Sigmoid colon (tissue), 7 donors: ENCODE results near the gene CD300LG. TPM values are rescaled to one million over a fixed set of nuclear protein-coding genes. Genes with fewer than 3 reads are reported as not detected.

ENCODE experiments used
- DNase-seq: peaks from one replicate; pipeline ENCODE4 v3.0.0-alpha.2; 2019
- H3K27ac ChIP-seq, 4 donors: fragments of 200-600 bp; sonication (generic); one replicate each; pipeline ENCODE4 v1.5.1; 2016 to 2019; ENCODE audit warnings: mild to moderate bottlenecking in 1 of 4
- H3K27me3 ChIP-seq, 3 donors: fragments of 200-600 bp; sonication (generic); one replicate each; pipeline ENCODE4 v1.5.1; 2019; ENCODE audit warnings: mild to moderate bottlenecking in 1 of 3
- H3K36me3 ChIP-seq, 4 donors: fragments of 200-600 bp; sonication (generic); one replicate each; pipeline ENCODE4 v1.5.1; 2016 to 2019
- H3K4me1 ChIP-seq, 4 donors: fragments of 200-600 bp; sonication (generic); one replicate each; pipeline ENCODE4 v1.5.1; 2017 to 2019
- H3K4me3 ChIP-seq, 4 donors: fragments of 200-600 bp; sonication (generic); one replicate each; pipeline ENCODE4 v1.5.1; 2017 to 2019; ENCODE audit warnings: mild to moderate bottlenecking in 2 of 4, moderate library complexity in 1 of 4
- H3K9me3 ChIP-seq, 4 donors: fragments of 200-600 bp in 3 of 4; sonication (generic) in 3 of 4; one replicate each; pipeline versions ENCODE4 v1.5.1 to v1.6.1; 2013 to 2019
- CTCF ChIP-seq, 4 experiments: fragments of 450-650 bp in 3 of 4; fragments of 200-600 bp in 1 of 4; IDR thresholded peaks; one replicate each; pipeline ENCODE4 v1.5.1; 2016 to 2019; ENCODE audit warnings: antibody characterized with exemption in 4 of 4, mild to moderate bottlenecking in 3 of 4, moderate library complexity in 2 of 4
- EP300 ChIP-seq, 4 donors: sonication (generic); formaldehyde crosslinking; IDR thresholded peaks; one replicate each; pipeline ENCODE4 v1.6.1; 2017; ENCODE audit warnings: antibody characterized with exemption in 4 of 4
- POLR2A ChIP-seq, 2 donors: fragments of 450-650 bp; IDR thresholded peaks; one replicate each; pipeline ENCODE4 v1.6.1; 2016; ENCODE audit warnings: antibody characterized with exemption in 2 of 2, mild to moderate bottlenecking in 2 of 2, moderate library complexity in 2 of 2
- POLR2AphosphoS5 ChIP-seq, 4 donors: sonication (generic); formaldehyde crosslinking; IDR thresholded peaks; one replicate each; pipeline ENCODE4 v1.6.1; 2017; ENCODE audit warnings: antibody characterized with exemption in 4 of 4
- WGBS, 2 donors: extraction: QIAGEN DNeasy Blood & Tissue Kit; methylation state at CpG; one replicate each; pipeline ENCODE4 v1.1.7; 2013; 5-methylcytosine and 5-hydroxymethylcytosine counted together
- intact Hi-C: fragments of 100-400 bp; cut with DNase I; formaldehyde crosslinking; loops from one replicate; pipeline ENCODE4 v1.15.1; 2023
- polyA plus RNA-seq, 3 donors: library from polyadenylated mRNA; stranded (reverse); fragments of 200-250 nt; gene quantifications; one replicate each; pipeline ENCODE4 v1.2.3, GENCODE V29; 2013
- total RNA-seq, 4 donors: library from RNA; depleted of rRNA; stranded (reverse); fragments of >200 nt; gene quantifications; one replicate each; pipeline ENCODE4 v1.1.0, GENCODE V29; 2016
- donor health status: healthy with polysubstance abuse.
- donor health status: Bipolar disorder and iron deficiency.
- donor health status: healthy.

The CD300LG gene
- total and polyA plus RNA-seq, 7 donors: 0.60 to 5.3 (median 1.7) TPM; not detected in 1

DNA sequence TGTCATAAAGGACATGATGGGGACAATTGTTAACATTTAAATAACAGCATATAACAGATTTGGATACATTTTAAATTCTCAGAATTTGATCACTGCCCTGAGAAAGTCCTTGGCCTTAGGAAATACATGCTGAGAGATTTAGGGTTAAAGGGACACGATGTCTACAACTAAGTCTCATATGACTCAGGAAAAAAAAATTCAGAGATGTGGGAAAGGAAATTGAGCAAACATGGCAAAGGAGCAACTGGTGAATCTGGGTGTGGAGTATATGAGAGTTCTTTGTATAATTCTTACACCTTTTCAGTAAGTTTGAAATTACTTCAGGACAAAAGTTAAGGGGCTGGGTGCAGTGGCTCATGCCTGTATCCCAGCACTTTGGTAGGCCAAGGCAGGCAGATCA lies 32.3 kb upstream of the CD300LG start:
- no peaks in the 10 kb centered on the region for H3K27me3 ChIP-seq
- no peaks in the 10 kb centered on the region for H3K9me3 ChIP-seq
- TF ChIP-seq EP300 (IDR thresholded peaks at IDR 0.05) (no peak), CTCF (IDR thresholded peaks at IDR 0.05) (no peak), POLR2AphosphoS5 (IDR thresholded peaks at IDR 0.05) (no peak), POLR2A (IDR thresholded peaks at IDR 0.05) (no peak)
- no peaks in the 10 kb centered on the region for H3K4me1 ChIP-seq
- no peak overlapping the region for H3K27ac ChIP-seq
- 43 to 46% methylated on average over 1 of the region's 1 CpG for WGBS, 2 donors
- DNase-seq: no peak
- H3K36me3 ChIP-seq: peaks cover 0 to 37% (median 5%) of the 10 kb centered on the region in 4 donors
- H3K4me3 ChIP-seq: no peak overlapping the region
- intact Hi-C loops: no loop called here

- Histone ChIP-seq H3K27ac (no peak overlapping the region), H3K9me3 (no peaks in the 10 kb centered on the region), H3K4me3 (no peak overlapping the region), H3K4me1 (no peaks in the 10 kb centered on the region), H3K36me3 (peaks cover 0 to 35% (median 5%) of the 10 kb centered on the region in 4 donors), H3K27me3 (no peaks in the 10 kb centered on the region)
- DNase-seq: peak; percentile 46
- TF ChIP-seq CTCF (IDR thresholded peaks at IDR 0.05): no peak
- no peak for TF ChIP-seq EP300 (IDR thresholded peaks at IDR 0.05)
- TF ChIP-seq POLR2AphosphoS5 (IDR thresholded peaks at IDR 0.05): no peak
- no peak for TF ChIP-seq POLR2A (IDR thresholded peaks at IDR 0.05)
- 89 to 91% methylated on average over 24 of the region's 24 CpGs for WGBS, 2 donors
- intact Hi-C loops: no loop called here
Observed at GRCh38 chr17:43816336-43817320, 30.3 kb upstream of the CD300LG start.

DNA sequence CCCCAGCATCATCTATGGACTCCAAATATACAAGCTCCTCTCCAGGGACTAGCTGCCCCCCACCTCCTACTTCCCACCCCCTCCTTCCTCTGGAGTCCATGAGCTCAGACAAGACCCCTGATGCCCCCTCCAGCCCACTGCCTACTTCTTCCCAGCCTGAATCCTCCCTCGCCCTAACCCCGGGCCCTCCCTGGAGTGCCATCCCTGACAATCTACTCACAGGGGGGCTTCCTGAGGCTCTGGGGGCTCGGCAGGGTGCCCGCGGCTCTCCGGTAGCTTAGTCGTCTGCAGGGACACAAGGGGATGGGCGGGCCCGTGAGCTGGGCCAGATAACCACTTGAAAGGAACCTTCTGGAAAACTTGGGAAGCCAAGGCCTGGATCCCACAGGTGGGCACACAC lies 29.1 kb upstream of the CD300LG start:
- TF ChIP-seq EP300 (IDR thresholded peaks at IDR 0.05) (no peak), POLR2AphosphoS5 (IDR thresholded peaks at IDR 0.05) (no peak), POLR2A (IDR thresholded peaks at IDR 0.05) (no peak), CTCF (IDR thresholded peaks at IDR 0.05) (no peak)
- 93 to 95% methylated on average over 9 of the region's 9 CpGs for WGBS, 2 donors
- H3K9me3 ChIP-seq: no peaks in the 10 kb centered on the region
- intact Hi-C loops: no loop called here
- H3K27me3 ChIP-seq: no peaks in the 10 kb centered on the region
- H3K4me1 ChIP-seq: no peaks in the 10 kb centered on the region
- no peak overlapping the region for H3K4me3 ChIP-seq
- H3K36me3 ChIP-seq: peaks cover 0 to 28% (median 3%) of the 10 kb centered on the region in 4 donors
- peak; percentile 62 for DNase-seq
- H3K27ac ChIP-seq: no peak overlapping the region

- intact Hi-C loops: no loop called here
- Histone ChIP-seq H3K4me1 (peaks cover 0 to 11% (median 5%) of the 10 kb centered on the region in 4 donors), H3K4me3 (no peak overlapping the region), H3K27me3 (no peaks in the 10 kb centered on the region), H3K27ac (no peak overlapping the region), H3K9me3 (no peaks in the 10 kb centered on the region), H3K36me3 (peaks cover 0 to 18% (median 0%) of the 10 kb centered on the region in 4 donors)
- WGBS, 2 donors: 94% methylated on average over 5 of the region's 5 CpGs
- no peak for TF ChIP-seq CTCF (IDR thresholded peaks at IDR 0.05)
- TF ChIP-seq POLR2A (IDR thresholded peaks at IDR 0.05): no peak
- TF ChIP-seq POLR2AphosphoS5 (IDR thresholded peaks at IDR 0.05): no peak
- no peak for TF ChIP-seq EP300 (IDR thresholded peaks at IDR 0.05)
- peak; percentile 28 for DNase-seq
Observed at GRCh38 chr17:43818966-43819365, 28.0 kb upstream of the CD300LG start.
